ENCODE measurements around the gene PRKCZ.

Gene PRKCZ

GRCh38 chr1:2103901-2104590 lies 53.8 kb downstream of the PRKCZ start:
- H3K4me3 Mint-ChIP-seq: no peak overlapping the region
- ATAC-seq: no peak
- no peak for DNase-seq
- H3K9me3 Mint-ChIP-seq: no peaks in the 10 kb centered on the region
- no peak overlapping the region for H3K27ac Mint-ChIP-seq
- H3K4me1 Mint-ChIP-seq: peaks cover 4% of the 10 kb centered on the region
- no peaks in the 10 kb centered on the region for H3K27me3 Mint-ChIP-seq

DNA sequence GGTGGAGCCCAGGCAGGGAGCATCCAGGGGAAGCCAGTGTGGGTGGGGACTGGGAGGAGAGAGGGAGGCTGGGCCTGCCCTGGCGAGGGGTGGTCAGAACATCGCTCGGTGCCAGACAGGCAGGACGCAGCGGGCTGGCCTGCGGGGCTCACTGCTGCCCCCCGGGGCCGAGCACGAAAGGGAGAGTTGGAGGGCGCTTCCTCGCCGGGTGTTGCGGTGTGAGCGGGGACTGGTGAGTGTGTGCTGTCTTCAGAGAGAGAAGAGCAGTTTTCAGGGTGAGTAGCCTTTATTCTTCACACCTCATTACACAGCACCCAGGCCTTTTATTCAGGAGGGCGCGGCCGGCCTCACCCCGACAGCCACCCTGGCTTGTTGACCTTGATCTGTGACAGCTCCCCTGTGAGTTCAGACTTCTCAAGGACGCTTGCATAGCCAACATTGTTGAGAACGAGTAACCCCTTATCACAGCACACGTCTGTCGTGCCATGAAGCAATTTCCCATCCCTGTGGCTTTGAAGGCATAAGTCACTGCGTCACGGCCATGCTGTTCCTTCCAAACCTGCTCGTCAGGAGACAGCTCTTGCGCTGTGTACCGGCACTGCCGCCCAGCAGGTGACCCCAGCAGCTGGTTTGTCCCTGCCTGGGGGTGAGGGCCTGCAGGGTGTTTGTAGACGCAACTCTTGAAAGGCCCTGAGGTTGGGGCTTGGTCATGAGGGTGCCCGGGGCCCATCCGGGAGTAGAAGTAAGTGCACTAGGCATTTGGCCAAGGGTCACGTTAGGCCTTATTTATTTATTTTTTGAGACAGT lies 54.6 kb downstream of the PRKCZ start:
- Mint-ChIP-seq H3K4me1 (peaks cover 4% of the 10 kb centered on the region), H3K9me3 (no peaks in the 10 kb centered on the region), H3K27me3 (no peaks in the 10 kb centered on the region), H3K4me3 (no peak overlapping the region), H3K27ac (no peak overlapping the region)
- DNase-seq (no peak), ATAC-seq (peak; percentile 26)

DNA sequence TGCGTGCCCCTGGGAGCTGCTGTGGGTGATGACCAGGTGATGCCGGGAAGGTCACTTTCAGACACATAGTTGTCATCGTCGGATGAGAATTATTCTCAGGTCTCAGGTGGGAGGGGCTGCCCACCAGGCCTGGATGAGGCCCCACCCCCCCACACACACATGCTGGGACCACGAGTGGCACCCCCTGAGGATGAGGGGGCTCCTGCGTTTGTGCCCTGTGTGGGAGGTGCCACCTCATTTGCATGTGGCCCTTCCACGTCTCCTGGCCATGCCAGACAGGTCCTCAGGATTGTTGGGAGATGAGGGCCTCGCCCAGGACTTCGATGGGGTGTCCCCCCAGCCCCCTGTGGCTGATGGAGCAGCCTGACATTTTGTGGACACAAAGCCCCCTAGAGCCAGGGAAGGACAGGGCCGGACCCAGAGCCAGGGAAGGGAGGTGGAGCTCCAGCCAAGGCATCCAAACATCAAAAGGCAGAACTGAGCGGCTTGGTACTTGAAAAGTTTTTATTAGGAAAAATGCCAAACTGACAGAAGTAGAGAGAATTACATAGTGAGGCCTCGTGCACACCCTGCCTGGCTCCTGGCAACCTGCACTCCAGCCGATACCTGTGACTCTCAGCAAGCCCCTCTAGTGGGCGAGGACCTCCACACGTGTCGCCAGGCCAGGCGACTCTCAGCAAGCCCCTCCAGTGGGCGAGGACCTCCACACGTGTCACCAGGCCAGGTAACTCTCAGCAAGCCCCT lies 55.7 kb downstream of the PRKCZ start:
- DNase-seq (no peak), ATAC-seq (no peak)
- Mint-ChIP-seq H3K27me3 (no peaks in the 10 kb centered on the region), H3K27ac (peak overlapping the region in 1 of 2 donors; percentile 91), H3K9me3 (no peaks in the 10 kb centered on the region), H3K4me1 (peaks cover 4% of the 10 kb centered on the region), H3K4me3 (no peak overlapping the region)

- Mint-ChIP-seq H3K27me3 (no peaks in the 10 kb centered on the region), H3K4me3 (no peak overlapping the region), H3K9me3 (no peaks in the 10 kb centered on the region), H3K27ac (no peak overlapping the region), H3K4me1 (peaks cover 4% of the 10 kb centered on the region)
- ATAC-seq: no peak
- no peak for DNase-seq
Measured at GRCh38 chr1:2106659-2107405, 56.6 kb downstream of the PRKCZ start.

- ATAC-seq (peak; percentile 12), DNase-seq (no peak)
- Mint-ChIP-seq H3K27me3 (no peaks in the 10 kb centered on the region), H3K9me3 (no peaks in the 10 kb centered on the region), H3K4me3 (no peak overlapping the region), H3K27ac (no peak overlapping the region), H3K4me1 (peaks cover 4% of the 10 kb centered on the region)
Measured at GRCh38 chr1:2107586-2108212, 57.5 kb downstream of the PRKCZ start.

GRCh38 chr1:2108213-2108876 lies 58.1 kb downstream of the PRKCZ start:
- no peaks in the 10 kb centered on the region for H3K9me3 Mint-ChIP-seq
- H3K4me1 Mint-ChIP-seq: peaks cover 4% of the 10 kb centered on the region
- ATAC-seq (no peak), DNase-seq (no peak)
- no peak overlapping the region for H3K4me3 Mint-ChIP-seq
- H3K27ac Mint-ChIP-seq: peak overlapping the region in 1 of 2 donors; percentile 55
- no peaks in the 10 kb centered on the region for H3K27me3 Mint-ChIP-seq

DNA sequence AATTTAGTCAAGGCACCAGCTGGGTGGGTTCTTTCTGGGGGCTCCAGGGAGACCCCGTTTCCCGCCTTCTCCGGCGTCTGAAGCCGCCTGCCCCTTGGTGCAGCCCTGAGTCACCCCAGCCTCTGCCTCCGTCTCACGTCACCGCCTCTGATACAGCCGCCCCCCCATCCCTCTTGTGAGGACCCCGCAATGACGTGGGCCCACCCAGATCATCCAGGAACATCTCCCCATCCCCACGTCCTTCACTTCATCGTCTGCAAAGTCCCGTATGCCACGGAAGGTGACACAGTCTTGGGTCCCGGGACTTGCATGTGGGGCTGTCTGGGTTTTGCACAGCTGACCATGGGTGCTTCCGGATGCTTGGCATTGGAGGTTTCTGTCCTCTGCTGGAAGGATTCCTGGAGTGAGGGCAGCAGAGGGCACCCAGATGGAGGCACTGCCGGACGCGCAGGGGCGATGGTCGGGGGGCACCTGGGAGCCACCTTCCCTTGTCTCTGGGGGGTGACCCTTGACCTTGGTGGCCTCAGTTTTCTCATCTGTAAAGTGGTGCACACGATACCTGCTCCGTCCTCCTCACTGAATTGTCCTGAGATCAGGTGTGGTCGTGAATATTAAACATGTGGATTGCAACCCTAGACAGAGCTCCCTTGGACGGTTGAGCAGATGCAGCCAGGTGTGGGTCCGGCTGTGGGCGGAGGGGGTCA lies 58.8 kb downstream of the PRKCZ start:
- ATAC-seq (no peak), DNase-seq (no peak)
- H3K27me3 Mint-ChIP-seq: no peaks in the 10 kb centered on the region
- no peaks in the 10 kb centered on the region for H3K9me3 Mint-ChIP-seq
- H3K27ac Mint-ChIP-seq: no peak overlapping the region
- peaks cover 4% of the 10 kb centered on the region for H3K4me1 Mint-ChIP-seq
- H3K4me3 Mint-ChIP-seq: no peak overlapping the region

DNA sequence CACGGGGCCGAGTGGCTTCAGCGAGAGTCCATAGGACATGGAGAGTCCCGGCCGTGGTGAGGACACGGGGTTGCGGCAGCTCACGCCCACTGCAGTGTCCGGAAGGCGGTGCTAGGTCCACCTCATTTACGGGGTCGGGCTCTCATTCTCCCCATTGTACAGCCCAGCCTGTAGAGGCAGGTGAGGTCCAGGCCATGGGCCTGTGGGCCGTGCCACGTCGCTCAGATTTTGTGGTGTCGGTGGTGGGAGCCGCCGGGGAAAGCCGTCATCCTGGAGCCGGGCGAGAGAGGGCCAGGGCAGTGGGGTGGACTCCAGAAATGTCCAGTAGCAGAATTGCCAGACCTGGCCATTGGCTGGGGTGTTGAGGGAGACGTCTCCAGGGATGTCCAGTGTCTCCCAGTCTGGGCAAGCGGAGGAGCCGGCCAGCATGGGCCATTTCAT lies 59.4 kb downstream of the PRKCZ start:
- Mint-ChIP-seq H3K4me1 (peaks cover 4% of the 10 kb centered on the region), H3K27me3 (no peaks in the 10 kb centered on the region), H3K4me3 (no peak overlapping the region), H3K27ac (no peak overlapping the region), H3K9me3 (no peaks in the 10 kb centered on the region)
- ATAC-seq (no peak), DNase-seq (no peak)

- H3K9me3 Mint-ChIP-seq: no peaks in the 10 kb centered on the region
- H3K27ac Mint-ChIP-seq: peak overlapping the region in 1 of 2 donors; percentile 63
- ATAC-seq: no peak
Measured at GRCh38 chr1:2110191-2110737, 60.1 kb downstream of the PRKCZ start.

DNA sequence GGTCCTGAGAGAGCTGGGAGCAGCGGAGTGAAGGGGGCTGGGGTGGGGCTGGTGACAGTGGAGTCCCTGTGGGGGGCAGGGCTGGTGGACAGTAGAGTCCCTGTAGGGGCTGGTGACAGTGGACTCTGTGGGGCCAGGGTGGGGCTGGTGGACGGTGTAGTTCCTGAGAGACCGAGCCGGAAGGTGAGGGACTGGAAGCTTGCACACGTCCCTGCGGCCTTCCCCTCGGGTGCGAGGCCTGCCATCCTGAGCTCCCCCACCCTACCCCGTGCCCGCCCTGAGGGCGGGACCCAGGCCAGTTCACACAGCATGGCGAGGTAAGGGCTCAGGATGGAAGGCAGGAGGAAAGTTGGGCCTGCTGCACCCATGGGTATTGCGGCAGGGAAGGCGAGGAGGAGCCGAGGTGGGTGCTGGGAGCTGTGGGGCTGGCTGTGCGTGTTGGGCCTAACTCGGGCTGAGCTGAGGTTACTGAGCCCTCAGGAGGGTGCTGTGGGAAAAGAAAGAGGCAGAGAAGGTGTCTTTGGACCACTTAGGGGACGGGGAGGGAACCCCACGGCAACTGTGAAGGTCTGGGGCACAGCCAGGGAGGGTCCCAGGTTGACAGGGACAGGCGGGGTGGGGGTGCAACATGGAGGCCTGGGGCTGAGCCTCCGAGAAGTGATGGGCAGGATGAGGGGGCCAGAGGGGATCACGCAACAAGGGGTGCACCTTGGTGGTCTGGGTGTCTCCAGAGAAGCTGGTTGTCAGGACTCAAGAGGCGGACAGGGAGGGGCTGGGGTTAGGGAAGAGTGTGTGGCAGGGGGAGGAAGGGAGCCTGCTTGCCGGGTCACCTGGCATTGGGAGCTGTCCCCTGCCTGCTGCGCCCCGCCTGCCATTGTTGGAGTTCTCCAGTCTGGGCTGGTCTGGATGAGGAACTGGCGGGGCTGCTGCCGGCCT lies 60.8 kb downstream of the PRKCZ start:
- ATAC-seq: no peak
- H3K27me3 Mint-ChIP-seq: no peaks in the 10 kb centered on the region
- peak overlapping the region in 1 of 2 donors; percentile 34 for H3K27ac Mint-ChIP-seq
- DNase-seq: no peak
- H3K4me3 Mint-ChIP-seq: no peak overlapping the region
- H3K9me3 Mint-ChIP-seq: no peaks in the 10 kb centered on the region
- peaks cover 17% of the 10 kb centered on the region for H3K4me1 Mint-ChIP-seq

More at GRCh38 chr1:2110191-2110737, 60.1 kb downstream of the PRKCZ start:
- Mint-ChIP-seq H3K27me3 (no peaks in the 10 kb centered on the region), H3K4me3 (no peak overlapping the region), H3K4me1 (peaks cover 9% of the 10 kb centered on the region)
- no peak for DNase-seq

DNA sequence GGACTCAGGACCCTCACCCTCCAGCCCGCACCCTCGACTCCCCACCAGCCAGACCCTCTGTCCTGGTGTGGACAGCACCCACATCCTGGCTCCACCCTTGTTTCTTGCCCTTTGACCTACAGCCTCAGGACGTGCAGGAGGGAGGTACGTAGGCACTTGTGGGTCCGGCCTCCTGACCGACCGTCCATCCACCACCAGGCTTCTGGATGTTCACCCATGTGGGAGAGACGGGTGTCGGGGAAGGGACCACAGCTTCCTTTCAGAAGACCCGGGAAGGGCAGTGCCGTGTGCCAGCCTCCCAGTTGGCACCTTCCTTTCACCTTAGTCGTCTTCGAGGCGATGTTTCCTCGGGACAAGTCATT lies 61.4 kb downstream of the PRKCZ start:
- H3K4me3 Mint-ChIP-seq: no peak overlapping the region
- H3K9me3 Mint-ChIP-seq: no peaks in the 10 kb centered on the region
- ATAC-seq: no peak
- H3K27me3 Mint-ChIP-seq: no peaks in the 10 kb centered on the region
- peaks cover 23% of the 10 kb centered on the region for H3K4me1 Mint-ChIP-seq
- no peak for DNase-seq
- no peak overlapping the region for H3K27ac Mint-ChIP-seq

GRCh38 chr1:2112280-2112701 lies 62.1 kb downstream of the PRKCZ start:
- Mint-ChIP-seq H3K4me3 (no peak overlapping the region), H3K27me3 (no peaks in the 10 kb centered on the region), H3K4me1 (peaks cover 24% of the 10 kb centered on the region), H3K27ac (no peak overlapping the region), H3K9me3 (no peaks in the 10 kb centered on the region)
- no peak for DNase-seq
- no peak for ATAC-seq

DNA sequence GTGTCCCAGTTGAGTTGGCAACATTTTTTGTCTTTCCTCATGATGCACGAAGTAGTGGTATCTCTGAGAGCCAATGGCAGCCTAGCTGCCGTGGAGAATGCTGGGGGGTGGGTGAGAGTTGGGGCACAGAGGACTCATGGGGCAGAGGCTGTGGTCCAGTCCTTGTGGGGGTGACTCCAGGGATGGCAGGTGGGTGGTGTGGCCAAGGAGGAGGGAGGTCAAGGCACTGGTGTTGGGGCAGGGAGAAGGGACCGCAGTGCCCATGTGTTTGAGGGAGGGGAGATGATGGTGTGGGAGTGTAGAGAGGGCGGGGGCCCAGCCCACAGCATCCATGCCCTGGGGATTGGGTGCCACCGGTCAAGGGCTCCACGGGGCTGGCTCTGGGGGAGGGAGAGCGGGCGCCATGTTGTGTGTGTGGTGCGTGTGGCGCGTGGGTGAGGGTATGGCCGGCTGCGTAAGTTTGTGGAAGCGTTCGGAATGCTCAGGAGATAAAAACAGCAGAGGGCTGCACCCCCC lies 63.5 kb downstream of the PRKCZ start:
- ATAC-seq (peak; percentile 26), DNase-seq (no peak)
- H3K27ac Mint-ChIP-seq: no peak overlapping the region
- H3K4me1 Mint-ChIP-seq: peaks cover 20% of the 10 kb centered on the region
- H3K27me3 Mint-ChIP-seq: no peaks in the 10 kb centered on the region
- peaks cover 0 to 4% of the 10 kb centered on the region in 2 donors for H3K9me3 Mint-ChIP-seq
- no peak overlapping the region for H3K4me3 Mint-ChIP-seq

Measured in stimulated activated naive CD8-positive, alpha-beta T cell treated with anti-CD3 and anti-CD28 coated beads, Interleukin-15, amount 100 ng/mL, for 72 hours (primary cell).